GM23338 (cell line): ENCODE data around the gene GPHA2.

Source experiments
- CREB1 ChIP-seq: fragments of 250-450 bp; sonication (Bioruptor Pico); IDR thresholded peaks from 2 replicates; pipeline ENCODE4 v1.5.0; 2020; ENCODE audit warnings: low read depth, mild to moderate bottlenecking, moderate library complexity
- EZH2 ChIP-seq: fragments of 200-600 bp; sonication (generic); IDR thresholded peaks from one replicate; pipeline ENCODE4 v1.8.0; 2017; ENCODE audit warnings: antibody characterized with exemption, mild to moderate bottlenecking, low read depth; ENCODE audit not compliant: unreplicated experiment
- EZH2phosphoT487 ChIP-seq: fragments of 200-600 bp; sonication (generic); IDR thresholded peaks from one replicate; pipeline ENCODE4 v1.8.1; 2018; ENCODE audit warnings: antibody characterized with exemption; ENCODE audit not compliant: unreplicated experiment
- POLR2AphosphoS5 ChIP-seq: IDR thresholded peaks from 2 replicates; pipeline ENCODE4 v1.6.1; 2016; ENCODE audit warnings: antibody characterized with exemption, low read depth
- REST ChIP-seq: IDR thresholded peaks from one replicate; pipeline ENCODE4 v1.6.1; 2018; ENCODE audit warnings: antibody characterized with exemption; ENCODE audit not compliant: unreplicated experiment
- ZNF114 ChIP-seq: fragments of 250-450 bp; sonication (Bioruptor Pico); IDR thresholded peaks from 2 replicates; pipeline ENCODE4 v1.5.0; 2020; ENCODE audit warnings: mild to moderate bottlenecking, moderate library complexity
- ZNF331 ChIP-seq: fragments of 250-450 bp; sonication (Bioruptor Pico); IDR thresholded peaks from 2 replicates; pipeline ENCODE4 v1.5.0; 2020; ENCODE audit warnings: low read depth, mild to moderate bottlenecking, moderate library complexity
- TF ChIP-seq, protein P1 (sequence below), 2 experiments: fragments of 200-600 bp in 1 of 2; sonication (generic) in 1 of 2; conservative IDR thresholded peaks; 2 replicates each; pipeline versions ENCODE4 v1.5.1 to v1.6.1; 2016 to 2017; ENCODE audit warnings: antibody characterized with exemption in 2 of 2, low read depth in 2 of 2, mild to moderate bottlenecking in 2 of 2, moderate library complexity in 1 of 2

GRCh38 chr11:64914123-64914522 is 21.6 kb downstream of the GPHA2 start:
- TF ChIP-seq, protein P1, sequence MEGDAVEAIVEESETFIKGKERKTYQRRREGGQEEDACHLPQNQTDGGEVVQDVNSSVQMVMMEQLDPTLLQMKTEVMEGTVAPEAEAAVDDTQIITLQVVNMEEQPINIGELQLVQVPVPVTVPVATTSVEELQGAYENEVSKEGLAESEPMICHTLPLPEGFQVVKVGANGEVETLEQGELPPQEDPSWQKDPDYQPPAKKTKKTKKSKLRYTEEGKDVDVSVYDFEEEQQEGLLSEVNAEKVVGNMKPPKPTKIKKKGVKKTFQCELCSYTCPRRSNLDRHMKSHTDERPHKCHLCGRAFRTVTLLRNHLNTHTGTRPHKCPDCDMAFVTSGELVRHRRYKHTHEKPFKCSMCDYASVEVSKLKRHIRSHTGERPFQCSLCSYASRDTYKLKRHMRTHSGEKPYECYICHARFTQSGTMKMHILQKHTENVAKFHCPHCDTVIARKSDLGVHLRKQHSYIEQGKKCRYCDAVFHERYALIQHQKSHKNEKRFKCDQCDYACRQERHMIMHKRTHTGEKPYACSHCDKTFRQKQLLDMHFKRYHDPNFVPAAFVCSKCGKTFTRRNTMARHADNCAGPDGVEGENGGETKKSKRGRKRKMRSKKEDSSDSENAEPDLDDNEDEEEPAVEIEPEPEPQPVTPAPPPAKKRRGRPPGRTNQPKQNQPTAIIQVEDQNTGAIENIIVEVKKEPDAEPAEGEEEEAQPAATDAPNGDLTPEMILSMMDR (conservative IDR thresholded peaks at IDR 0.05; ENCODE audit: low read depth in 2 of 2): no peak
- TF ChIP-seq EZH2phosphoT487 (no peak), POLR2AphosphoS5 (no peak), ZNF114 (CRISPR knock-in tag) (no peak), CREB1 (CRISPR knock-in tag) (no peak), REST (no peak), EZH2 (no peak), ZNF331 (CRISPR knock-in tag) (no peak)
